ENCODE results near the gene FALEC.
A peak's percentile ranks its signal among the peaks of the same experiment; 100 is the strongest.

FALEC gene

DNA sequence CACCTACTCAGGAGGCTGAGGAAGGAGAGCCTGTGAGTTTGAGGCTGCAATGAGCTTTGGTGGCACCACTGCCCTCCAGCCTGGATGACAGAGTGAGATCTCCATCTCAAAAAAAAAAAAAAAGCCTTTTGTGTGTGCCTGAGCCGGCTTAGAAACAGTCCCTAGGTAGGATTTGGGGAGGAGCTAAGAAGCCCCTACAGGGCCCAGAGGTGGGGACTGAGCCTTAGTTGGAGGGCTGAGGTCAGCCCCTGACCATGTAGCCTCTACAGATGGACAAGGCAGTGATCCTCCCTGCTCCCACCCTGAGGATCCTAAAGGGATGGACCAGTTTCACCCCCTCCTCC is 36.2 kb downstream of the FALEC start:
- Histone ChIP-seq H3K79me2 (ENCODE audit: control insufficient read depth, insufficient read depth, low read length) (no peaks in the 10 kb centered on the region), H3K23ac (ENCODE audit: low read length) (no peak overlapping the region), H3K4me1 (ENCODE audit: control insufficient read depth, low read depth, low read length) (no peaks in the 10 kb centered on the region), H3K36me3 (ENCODE audit: control insufficient read depth, insufficient read depth, low read length) (no peaks in the 10 kb centered on the region), H3K4me3 (ENCODE audit: low read length) (no peak overlapping the region), H3K27me3 (ENCODE audit: insufficient read depth, low read length, poor library complexity) (no peaks in the 10 kb centered on the region), H2BK15ac (replicated peaks; ENCODE audit: low read depth) (no peak overlapping the region), H4K8ac (ENCODE audit: low read depth, low read length) (no peak overlapping the region), H3K27ac (ENCODE audit: low read depth, low read length) (no peak overlapping the region), H3K4ac (ENCODE audit: low read depth, low read length) (no peak overlapping the region), H2BK120ac (ENCODE audit: low read depth, low read length) (no peak overlapping the region), H2BK5ac (ENCODE audit: low read length) (no peak overlapping the region), H2AK5ac (ENCODE audit: low read length) (no peak overlapping the region), H3K56ac (ENCODE audit: low read length) (no peak overlapping the region), H4K5ac (ENCODE audit: low read length) (no peak overlapping the region), H3K4me2 (ENCODE audit: low read length) (no peak overlapping the region), H3K9ac (ENCODE audit: low read length) (no peak overlapping the region), H3K79me1 (ENCODE audit: low read length) (no peaks in the 10 kb centered on the region), H3K18ac (ENCODE audit: low read length) (no peak overlapping the region)
- WGBS (ENCODE audit: extremely low coverage, insufficient coverage, low lambda C conversion rate), result no CpG with 5 or more reads among the region's 1 CpG
- no peak for DNase-seq

- no peaks in the 10 kb centered on the region for H3K79me2 ChIP-seq (ENCODE audit: control insufficient read depth, insufficient read depth, low read length)
- H2AK5ac ChIP-seq (ENCODE audit: low read length), result no peak overlapping the region
- no peak overlapping the region for H3K23ac ChIP-seq (ENCODE audit: low read length)
- H2BK15ac ChIP-seq (replicated peaks; ENCODE audit: low read depth), result no peak overlapping the region
- no peak overlapping the region for H3K4ac ChIP-seq (ENCODE audit: low read depth, low read length)
- DNase-seq, result peak; percentile 77
- no peak overlapping the region for H3K27ac ChIP-seq (ENCODE audit: low read depth, low read length)
- no peaks in the 10 kb centered on the region for H3K27me3 ChIP-seq (ENCODE audit: insufficient read depth, low read length, poor library complexity)
- H4K5ac ChIP-seq (ENCODE audit: low read length), result no peak overlapping the region
- no peak overlapping the region for H3K4me3 ChIP-seq (ENCODE audit: low read length)
- H3K36me3 ChIP-seq (ENCODE audit: control insufficient read depth, insufficient read depth, low read length), result no peaks in the 10 kb centered on the region
- H3K4me2 ChIP-seq (ENCODE audit: low read length), result no peak overlapping the region
- no peak overlapping the region for H2BK120ac ChIP-seq (ENCODE audit: low read depth, low read length)
- no peaks in the 10 kb centered on the region for H3K4me1 ChIP-seq (ENCODE audit: control insufficient read depth, low read depth, low read length)
- H3K79me1 ChIP-seq (ENCODE audit: low read length), result no peaks in the 10 kb centered on the region
- H3K9ac ChIP-seq (ENCODE audit: low read length), result no peak overlapping the region
- no CpG with 5 or more reads among the region's 13 CpGs for WGBS (ENCODE audit: extremely low coverage, insufficient coverage, low lambda C conversion rate)
- no peak overlapping the region for H2BK5ac ChIP-seq (ENCODE audit: low read length)
- H3K56ac ChIP-seq (ENCODE audit: low read length), result peak overlapping the region; percentile 6
- no peak overlapping the region for H3K18ac ChIP-seq (ENCODE audit: low read length)
- no peak overlapping the region for H4K8ac ChIP-seq (ENCODE audit: low read depth, low read length)
Measured at GRCh38 chr1:150552128-150552910, 36.8 kb downstream of the FALEC start.

- Histone ChIP-seq H2AK5ac (ENCODE audit: low read length) (no peak overlapping the region), H3K4me1 (ENCODE audit: control insufficient read depth, low read depth, low read length) (no peaks in the 10 kb centered on the region), H3K56ac (ENCODE audit: low read length) (peak overlapping the region; percentile 15), H3K9ac (ENCODE audit: low read length) (no peak overlapping the region), H3K4ac (ENCODE audit: low read depth, low read length) (no peak overlapping the region), H2BK15ac (replicated peaks; ENCODE audit: low read depth) (no peak overlapping the region), H2BK120ac (ENCODE audit: low read depth, low read length) (no peak overlapping the region), H3K18ac (ENCODE audit: low read length) (no peak overlapping the region), H3K79me2 (ENCODE audit: control insufficient read depth, insufficient read depth, low read length) (no peaks in the 10 kb centered on the region), H4K8ac (ENCODE audit: low read depth, low read length) (no peak overlapping the region), H3K4me3 (ENCODE audit: low read length) (no peak overlapping the region), H3K79me1 (ENCODE audit: low read length) (no peaks in the 10 kb centered on the region), H3K27me3 (ENCODE audit: insufficient read depth, low read length, poor library complexity) (no peaks in the 10 kb centered on the region), H3K36me3 (ENCODE audit: control insufficient read depth, insufficient read depth, low read length) (no peaks in the 10 kb centered on the region), H3K27ac (ENCODE audit: low read depth, low read length) (no peak overlapping the region), H3K23ac (ENCODE audit: low read length) (no peak overlapping the region), H3K4me2 (ENCODE audit: low read length) (no peak overlapping the region), H4K5ac (ENCODE audit: low read length) (no peak overlapping the region), H2BK5ac (ENCODE audit: low read length) (no peak overlapping the region)
- no CpG with 5 or more reads among the region's 12 CpGs for WGBS (ENCODE audit: extremely low coverage, insufficient coverage, low lambda C conversion rate)
- DNase-seq, result no peak
Measured at GRCh38 chr1:150552911-150553289, 37.3 kb downstream of the FALEC start.

DNA sequence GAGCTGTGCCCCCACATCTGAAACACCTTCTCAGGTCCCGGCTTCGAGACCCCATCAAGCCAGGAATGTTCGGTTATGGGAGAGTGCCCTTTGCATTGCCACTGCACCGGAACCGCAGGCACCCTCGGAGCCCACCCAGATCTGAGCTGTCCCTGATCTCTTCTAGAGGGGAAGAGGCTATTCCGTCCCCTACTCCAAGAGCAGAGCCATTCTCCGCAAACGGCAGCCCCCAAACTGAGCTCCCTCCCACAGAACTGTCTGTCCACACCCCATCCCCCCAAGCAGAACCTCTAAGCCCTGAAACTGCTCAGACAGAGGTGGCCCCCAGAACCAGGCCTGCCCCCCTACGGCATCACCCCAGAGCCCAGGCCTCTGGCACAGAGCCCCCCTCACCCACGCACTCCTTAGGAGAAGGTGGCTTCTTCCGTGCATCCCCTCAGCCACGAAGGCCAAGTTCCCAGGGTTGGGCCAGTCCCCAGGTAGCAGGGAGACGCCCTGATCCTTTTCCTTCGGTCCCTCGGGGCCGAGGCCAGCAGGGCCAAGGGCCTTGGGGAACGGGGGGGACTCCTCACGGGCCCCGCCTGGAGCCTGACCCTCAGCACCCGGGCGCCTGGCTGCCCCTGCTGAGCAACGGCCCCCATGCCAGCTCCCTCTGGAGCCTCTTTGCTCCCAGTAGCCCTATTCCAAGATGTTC is 38.0 kb downstream of the FALEC start:
- Histone ChIP-seq H3K4me2 (ENCODE audit: low read length) (no peak overlapping the region), H3K56ac (ENCODE audit: low read length) (peak overlapping the region; percentile 15), H2AK5ac (ENCODE audit: low read length) (no peak overlapping the region), H3K27me3 (ENCODE audit: insufficient read depth, low read length, poor library complexity) (no peaks in the 10 kb centered on the region), H3K4me3 (ENCODE audit: low read length) (no peak overlapping the region), H2BK120ac (ENCODE audit: low read depth, low read length) (no peak overlapping the region), H3K23ac (ENCODE audit: low read length) (no peak overlapping the region), H3K18ac (ENCODE audit: low read length) (no peak overlapping the region), H3K27ac (ENCODE audit: low read depth, low read length) (no peak overlapping the region), H3K36me3 (ENCODE audit: control insufficient read depth, insufficient read depth, low read length) (no peaks in the 10 kb centered on the region), H2BK15ac (replicated peaks; ENCODE audit: low read depth) (no peak overlapping the region), H3K9ac (ENCODE audit: low read length) (no peak overlapping the region), H3K79me1 (ENCODE audit: low read length) (no peaks in the 10 kb centered on the region), H3K4ac (ENCODE audit: low read depth, low read length) (no peak overlapping the region), H4K5ac (ENCODE audit: low read length) (no peak overlapping the region), H3K4me1 (ENCODE audit: control insufficient read depth, low read depth, low read length) (no peaks in the 10 kb centered on the region), H4K8ac (ENCODE audit: low read depth, low read length) (no peak overlapping the region), H3K79me2 (ENCODE audit: control insufficient read depth, insufficient read depth, low read length) (no peaks in the 10 kb centered on the region), H2BK5ac (ENCODE audit: low read length) (no peak overlapping the region)
- no CpG with 5 or more reads among the region's 23 CpGs for WGBS (ENCODE audit: extremely low coverage, insufficient coverage, low lambda C conversion rate)
- no peak for DNase-seq

DNA sequence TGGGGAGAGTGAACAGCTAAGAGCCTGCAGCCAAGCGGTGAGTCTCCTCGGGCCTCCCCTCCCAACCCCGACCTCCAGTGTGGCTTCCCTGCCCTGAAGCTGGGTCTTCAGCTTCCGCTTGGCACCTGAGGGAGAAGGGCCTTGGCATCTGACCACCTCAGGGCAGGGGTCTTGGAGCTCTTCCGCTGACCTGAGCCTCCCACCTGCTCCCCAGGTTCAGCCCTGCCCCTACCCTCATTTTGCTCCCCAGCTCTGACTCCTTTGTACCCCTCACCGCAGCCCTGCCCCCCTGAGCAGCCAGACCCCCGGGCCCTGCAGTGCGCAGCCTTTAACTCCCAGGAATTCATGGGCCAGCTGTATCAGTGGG is 38.5 kb downstream of the FALEC start:
- Histone ChIP-seq H2AK5ac (ENCODE audit: low read length) (no peak overlapping the region), H3K56ac (ENCODE audit: low read length) (no peak overlapping the region), H3K79me2 (ENCODE audit: control insufficient read depth, insufficient read depth, low read length) (no peaks in the 10 kb centered on the region), H2BK15ac (replicated peaks; ENCODE audit: low read depth) (no peak overlapping the region), H3K18ac (ENCODE audit: low read length) (no peak overlapping the region), H3K27me3 (ENCODE audit: insufficient read depth, low read length, poor library complexity) (no peaks in the 10 kb centered on the region), H3K27ac (ENCODE audit: low read depth, low read length) (no peak overlapping the region), H3K36me3 (ENCODE audit: control insufficient read depth, insufficient read depth, low read length) (no peaks in the 10 kb centered on the region), H3K23ac (ENCODE audit: low read length) (no peak overlapping the region), H4K5ac (ENCODE audit: low read length) (no peak overlapping the region), H2BK120ac (ENCODE audit: low read depth, low read length) (no peak overlapping the region), H3K4me3 (ENCODE audit: low read length) (no peak overlapping the region), H3K9ac (ENCODE audit: low read length) (no peak overlapping the region), H3K79me1 (ENCODE audit: low read length) (no peaks in the 10 kb centered on the region), H2BK5ac (ENCODE audit: low read length) (no peak overlapping the region), H3K4me1 (ENCODE audit: control insufficient read depth, low read depth, low read length) (no peaks in the 10 kb centered on the region), H4K8ac (ENCODE audit: low read depth, low read length) (no peak overlapping the region), H3K4me2 (ENCODE audit: low read length) (no peak overlapping the region), H3K4ac (ENCODE audit: low read depth, low read length) (no peak overlapping the region)
- no peak for DNase-seq
- WGBS (ENCODE audit: extremely low coverage, insufficient coverage, low lambda C conversion rate), result no CpG with 5 or more reads among the region's 8 CpGs
